ENCODE data around the gene F3.

Gene F3

DNA sequence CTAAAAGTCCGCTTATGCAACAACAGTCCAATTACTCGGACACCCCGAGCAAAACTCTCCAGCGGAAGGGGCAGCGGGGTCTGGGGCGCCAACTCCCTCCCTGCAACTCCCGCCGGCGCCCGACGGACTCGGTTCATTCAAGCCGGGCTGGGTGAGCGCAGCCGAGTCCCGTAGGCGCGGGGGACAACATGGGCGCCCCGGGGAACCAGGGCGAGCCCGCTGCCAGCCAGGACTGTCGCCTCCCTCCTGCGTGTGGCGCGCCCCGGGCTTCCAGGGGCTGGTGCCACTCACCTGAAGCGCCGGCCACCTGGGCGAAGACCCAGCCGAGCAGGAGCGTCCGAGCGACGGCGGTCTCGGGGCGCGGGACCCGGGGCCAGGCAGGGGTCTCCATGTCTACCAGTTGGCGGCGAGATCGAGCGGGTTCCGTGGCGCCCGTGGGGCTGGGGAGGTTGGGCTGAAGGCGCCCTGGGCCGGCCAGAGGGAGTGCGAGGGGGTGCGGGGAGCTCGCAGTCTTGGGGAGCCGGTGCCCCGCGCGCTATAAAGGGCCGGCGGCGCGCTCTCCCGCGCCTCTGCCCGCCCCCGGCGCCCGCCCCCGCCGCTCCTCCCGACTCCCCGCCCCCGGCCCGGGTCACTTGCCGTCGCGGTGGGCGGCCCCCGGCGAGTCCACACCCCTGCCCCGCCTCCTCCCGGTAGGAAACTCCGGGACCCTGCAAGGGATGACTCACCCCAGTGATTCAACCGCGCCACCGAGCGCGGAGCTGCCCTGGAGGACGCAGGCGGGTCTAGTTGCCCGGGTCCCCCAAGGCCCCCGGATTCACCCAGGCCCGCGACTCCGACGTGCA lies at the start of gene F3:
F3 (minus strand) TSS at position 514 of the 842 bp plus-strand sequence; CDS start at position 391, 123 bp downstream.
- peak within 1 kb of the TSS; percentile 83 for H3K4me3 ChIP-seq (ENCODE audit: low read length)
- TF ChIP-seq, protein P1, sequence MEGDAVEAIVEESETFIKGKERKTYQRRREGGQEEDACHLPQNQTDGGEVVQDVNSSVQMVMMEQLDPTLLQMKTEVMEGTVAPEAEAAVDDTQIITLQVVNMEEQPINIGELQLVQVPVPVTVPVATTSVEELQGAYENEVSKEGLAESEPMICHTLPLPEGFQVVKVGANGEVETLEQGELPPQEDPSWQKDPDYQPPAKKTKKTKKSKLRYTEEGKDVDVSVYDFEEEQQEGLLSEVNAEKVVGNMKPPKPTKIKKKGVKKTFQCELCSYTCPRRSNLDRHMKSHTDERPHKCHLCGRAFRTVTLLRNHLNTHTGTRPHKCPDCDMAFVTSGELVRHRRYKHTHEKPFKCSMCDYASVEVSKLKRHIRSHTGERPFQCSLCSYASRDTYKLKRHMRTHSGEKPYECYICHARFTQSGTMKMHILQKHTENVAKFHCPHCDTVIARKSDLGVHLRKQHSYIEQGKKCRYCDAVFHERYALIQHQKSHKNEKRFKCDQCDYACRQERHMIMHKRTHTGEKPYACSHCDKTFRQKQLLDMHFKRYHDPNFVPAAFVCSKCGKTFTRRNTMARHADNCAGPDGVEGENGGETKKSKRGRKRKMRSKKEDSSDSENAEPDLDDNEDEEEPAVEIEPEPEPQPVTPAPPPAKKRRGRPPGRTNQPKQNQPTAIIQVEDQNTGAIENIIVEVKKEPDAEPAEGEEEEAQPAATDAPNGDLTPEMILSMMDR (conservative IDR thresholded peaks at IDR 0.05; ENCODE audit: low read depth, low read length): peak; percentile 10

DNA sequence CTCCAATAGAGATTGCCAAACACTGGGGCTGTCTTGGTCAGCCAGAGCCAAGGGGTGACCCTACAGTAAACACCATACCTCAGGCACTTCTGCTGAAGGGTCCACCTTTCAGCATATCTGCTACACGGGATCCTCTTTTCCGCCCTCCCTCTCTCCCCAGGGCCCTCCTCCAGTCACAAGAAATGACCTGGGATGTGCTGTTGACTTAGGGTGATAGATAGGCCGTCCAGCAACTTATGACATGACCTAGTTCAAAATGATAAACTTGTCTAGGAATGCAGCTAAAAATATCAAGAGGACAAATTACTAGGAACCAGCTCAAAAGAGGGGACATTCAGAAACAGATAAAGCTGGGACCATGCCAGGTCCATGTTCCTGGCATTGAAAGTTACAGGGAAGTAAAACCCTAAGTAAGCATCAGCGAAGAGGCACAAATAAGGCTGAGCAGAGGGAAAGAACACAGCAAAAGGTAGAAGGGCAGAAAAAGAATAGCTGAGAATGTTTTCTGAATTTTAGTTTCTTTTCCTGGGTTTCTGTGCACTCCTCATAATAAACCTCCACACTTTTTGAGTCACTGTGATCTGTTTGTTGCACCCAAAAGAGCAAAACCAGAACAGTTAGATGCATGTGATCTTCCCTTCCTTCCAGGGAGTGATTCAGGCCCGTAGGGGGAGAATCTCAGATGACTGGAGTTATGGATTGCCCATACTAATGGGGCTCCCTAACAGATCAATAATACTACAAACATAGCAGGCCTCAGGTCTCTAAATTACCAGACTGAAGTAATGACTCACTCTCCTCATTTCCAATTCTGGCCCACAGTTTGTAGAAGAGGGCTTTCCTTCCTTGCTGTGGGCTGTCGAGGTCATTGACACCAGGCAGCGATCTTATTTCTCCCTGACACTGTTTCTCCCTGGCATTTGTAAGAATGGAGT lies 48.9 kb upstream of the F3 start:
- DNase-seq (ENCODE audit: low read depth): no peak
- H3K4me3 ChIP-seq (ENCODE audit: low read length): no peak overlapping the region
- TF ChIP-seq, protein P1 (conservative IDR thresholded peaks at IDR 0.05; ENCODE audit: low read depth, low read length): no peak

More for the DNA sequence above, at the start of gene F3:
- DNase-seq (ENCODE audit: low read depth): peak; percentile 72

DNA sequence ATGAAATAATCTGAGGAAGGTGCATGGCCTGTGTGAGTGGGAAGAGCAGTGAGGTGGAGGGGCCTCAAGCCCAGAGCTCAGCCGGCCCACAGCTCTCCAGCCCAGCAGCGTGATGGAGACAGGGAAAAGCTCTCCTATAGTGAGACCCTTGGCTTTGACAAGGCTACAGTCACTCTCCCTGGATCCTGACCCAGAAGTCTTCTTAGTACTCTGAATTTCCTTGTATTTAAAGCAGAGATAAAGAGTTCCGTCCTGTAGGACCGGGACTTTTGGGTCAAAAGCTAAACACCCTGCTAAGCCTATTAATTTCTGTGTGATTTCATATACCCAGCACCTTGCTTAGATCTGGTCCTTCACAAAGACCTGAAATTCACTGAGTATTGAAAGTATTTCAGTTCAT lies 48.2 kb upstream of the F3 start:
- DNase-seq (ENCODE audit: low read depth): no peak
- H3K4me3 ChIP-seq (ENCODE audit: low read length): no peak overlapping the region
- TF ChIP-seq, protein P1 (conservative IDR thresholded peaks at IDR 0.05; ENCODE audit: low read depth, low read length): no peak

DNA sequence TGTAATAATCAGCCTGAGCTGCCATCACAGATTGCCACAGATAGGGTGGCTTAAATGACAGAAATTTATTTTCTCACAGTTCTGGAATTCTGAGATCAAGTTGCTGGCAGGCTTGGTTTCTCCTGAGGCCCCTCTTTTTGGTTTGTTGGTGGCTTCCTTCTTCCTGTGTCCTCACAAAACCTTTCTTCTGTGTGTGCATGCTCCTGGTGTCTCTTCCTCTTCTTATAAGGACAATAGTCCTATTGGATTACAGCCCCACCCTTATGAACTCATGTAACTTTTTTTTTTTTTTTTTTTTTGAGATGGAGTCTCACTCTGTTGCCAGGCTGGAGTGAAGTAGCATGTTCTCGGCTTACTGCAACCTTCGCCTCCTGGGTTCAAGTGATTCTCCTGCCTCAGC lies 41.0 kb upstream of the F3 start:
- H3K4me3 ChIP-seq (ENCODE audit: low read length): no peak overlapping the region
- TF ChIP-seq, protein P1 (conservative IDR thresholded peaks at IDR 0.05; ENCODE audit: low read depth, low read length): no peak
- no peak for DNase-seq (ENCODE audit: low read depth)

- TF ChIP-seq, protein P1 (conservative IDR thresholded peaks at IDR 0.05; ENCODE audit: low read depth, low read length): no peak
- DNase-seq (ENCODE audit: low read depth): peak; percentile 69
- no peak overlapping the region for H3K4me3 ChIP-seq (ENCODE audit: low read length)
These were observed 39.0 kb upstream of the F3 start for GRCh38 chr1:94580367-94581115.

GRCh38 chr1:94579876-94580294 lies 38.3 kb upstream of the F3 start:
- DNase-seq (ENCODE audit: low read depth): peak; percentile 82
- TF ChIP-seq, protein P1 (conservative IDR thresholded peaks at IDR 0.05; ENCODE audit: low read depth, low read length): no peak
- H3K4me3 ChIP-seq (ENCODE audit: low read length): no peak overlapping the region
